Hindlimb muscle (tissue), 1 donor: Measurements from ENCODE around the gene CYSRT1. TPM values are rescaled to one million over a fixed set of nuclear protein-coding genes. Genes with fewer than 3 reads are reported as not detected.

Experiments used
- DNase-seq: peaks from one replicate; pipeline ENCODE4 v3.0.0-alpha.2; 2013
- polyA plus RNA-seq: library from polyadenylated mRNA; unstranded; fragments of 120-200 nt; gene quantifications from one replicate; pipeline ENCODE4 v1.2.1, GENCODE V29; 2013; ENCODE audit not compliant: insufficient read length

The CYSRT1 gene
- polyA plus RNA-seq, 1 donor: 2.5 TPM

- DNase-seq: peak; percentile 64
Measured at GRCh38 chr9:137227054-137227852, 2.3 kb downstream of the CYSRT1 start, which contains the start of gene RNF224. TSS of gene RNF224 (plus strand) at chr9:137227502. CDS start at chr9:137228336, 834 bp downstream.

- no peak for DNase-seq
Measured at GRCh38 chr9:137227853-137228505, 3.0 kb downstream of the CYSRT1 start.

- DNase-seq: no peak
Measured at GRCh38 chr9:137228506-137228967, 3.6 kb downstream of the CYSRT1 start.

GRCh38 chr9:137228968-137229896, 4.3 kb downstream of the CYSRT1 start:
- DNase-seq: no peak

- DNase-seq: no peak
Measured at GRCh38 chr9:137229903-137230704, 5.1 kb downstream of the CYSRT1 start.

GRCh38 chr9:137230705-137231371, 5.9 kb downstream of the CYSRT1 start, which contains the start of gene SLC34A3:
TSS of gene SLC34A3 (plus strand) at chr9:137230901. CDS start at chr9:137231703, 802 bp downstream.
- no peak for DNase-seq

- no peak for DNase-seq
Measured at GRCh38 chr9:137231372-137232039, 6.5 kb downstream of the CYSRT1 start.

GRCh38 chr9:137232101-137232500, 7.1 kb downstream of the CYSRT1 start:
- no peak for DNase-seq

- DNase-seq: no peak
Measured at GRCh38 chr9:137232510-137232909, 7.5 kb downstream of the CYSRT1 start.

GRCh38 chr9:137233143-137233980, 8.4 kb downstream of the CYSRT1 start:
- DNase-seq: no peak

GRCh38 chr9:137234055-137234697, 9.2 kb downstream of the CYSRT1 start:
- DNase-seq: no peak

- no peak for DNase-seq
Measured at GRCh38 chr9:137234758-137235423, 9.9 kb downstream of the CYSRT1 start.

GRCh38 chr9:137235424-137236237, 10.7 kb downstream of the CYSRT1 start:
- DNase-seq: no peak

- peak; percentile 76 for DNase-seq
Measured at GRCh38 chr9:137236238-137236935, 11.4 kb downstream of the CYSRT1 start.

GRCh38 chr9:137236936-137237421, 12.0 kb downstream of the CYSRT1 start:
- DNase-seq: no peak
